HG02623 (cell line): ENCODE measurements around the gene APOOL.
"Not testable (repeated sequence)": the region's sequence is repeated elsewhere in the genome, so short reads cannot be mapped to it uniquely, and the experiment has no call there.

ENCODE experiments used
- ATAC-seq: cut with Tn5 transposase; IDR thresholded peaks from one replicate; pipeline ENCODE4 v1.9.1; 2021; ENCODE audit warnings: moderate library complexity; ENCODE audit not compliant: unreplicated experiment

APOOL gene

GRCh38 chrX:85077247-85077646 lies 73.6 kb downstream of the APOOL start:
- ATAC-seq, result not testable (repeated sequence)

GRCh38 chrX:85084770-85085393 lies 81.2 kb downstream of the APOOL start:
- peak; percentile 71 for ATAC-seq

- no peak for ATAC-seq
These were observed 85.7 kb downstream of the APOOL start for GRCh38 chrX:85089321-85089840.

GRCh38 chrX:85107407-85107806 lies 103.7 kb downstream of the APOOL start:
- ATAC-seq, result no peak

- ATAC-seq, result no peak
These were observed 104.5 kb downstream of the APOOL start for GRCh38 chrX:85108165-85108564.

- no peak for ATAC-seq
These were observed 105.6 kb downstream of the APOOL start for GRCh38 chrX:85109235-85109634.

- no peak for ATAC-seq
These were observed 107.7 kb downstream of the APOOL start for GRCh38 chrX:85111347-85111746.

GRCh38 chrX:85112293-85112692 lies 108.6 kb downstream of the APOOL start:
- no peak for ATAC-seq

GRCh38 chrX:85113746-85114145 lies 110.1 kb downstream of the APOOL start:
- no peak for ATAC-seq

GRCh38 chrX:85114171-85114570 lies 110.5 kb downstream of the APOOL start:
- ATAC-seq, result no peak

- ATAC-seq, result no peak
These were observed 111.1 kb downstream of the APOOL start for GRCh38 chrX:85114776-85115175.

- ATAC-seq, result no peak
These were observed 111.6 kb downstream of the APOOL start for GRCh38 chrX:85115252-85115651.

GRCh38 chrX:85136409-85136808 lies 132.7 kb downstream of the APOOL start:
- ATAC-seq, result no peak

GRCh38 chrX:85139422-85139821 lies 135.7 kb downstream of the APOOL start:
- ATAC-seq, result no peak

GRCh38 chrX:85140964-85141363 lies 137.3 kb downstream of the APOOL start:
- no peak for ATAC-seq
